GM12872 (cell line): ENCODE data around the gene ZNF749.

Experiments used
- CTCF ChIP-seq: IDR thresholded peaks from 3 replicates; pipeline ENCODE4 v1.5.1; 2011; ENCODE audit warnings: low read depth, mild to moderate bottlenecking, low read length, moderate library complexity; ENCODE audit not compliant: insufficient read depth

ZNF749 gene

GRCh38 chr19:57406516-57407123 is 28.5 kb upstream of the ZNF749 start:
- TF ChIP-seq CTCF: peak; percentile 78

- TF ChIP-seq CTCF: no peak
These were observed 24.1 kb upstream of the ZNF749 start, which contains the start of gene ZNF17 for GRCh38 chr19:57410877-57411671. Gene ZNF17 (plus strand): TSS chr19:57411161. CDS start chr19:57413616, 2,455 bp downstream.

GRCh38 chr19:57419439-57419838 is 15.7 kb upstream of the ZNF749 start:
- no peak for TF ChIP-seq CTCF

- TF ChIP-seq CTCF: no peak
These were observed 14.1 kb upstream of the ZNF749 start for GRCh38 chr19:57421037-57421436.

- TF ChIP-seq CTCF: no peak
These were observed 601 bp upstream of the ZNF749 start for GRCh38 chr19:57434386-57435061.

- no peak for TF ChIP-seq CTCF
These were observed 1.3 kb downstream of the ZNF749 start for GRCh38 chr19:57436417-57436816.

GRCh38 chr19:57437931-57438330 is 2.8 kb downstream of the ZNF749 start:
- TF ChIP-seq CTCF: no peak
